HG02759 (cell line): Measurements from ENCODE around the gene SHC3.

Experiments
- ATAC-seq: cut with Tn5 transposase; IDR thresholded peaks from one replicate; pipeline ENCODE4 v1.9.1; 2021; ENCODE audit warnings: mild to moderate bottlenecking, moderate library complexity; ENCODE audit not compliant: unreplicated experiment

Gene SHC3

DNA sequence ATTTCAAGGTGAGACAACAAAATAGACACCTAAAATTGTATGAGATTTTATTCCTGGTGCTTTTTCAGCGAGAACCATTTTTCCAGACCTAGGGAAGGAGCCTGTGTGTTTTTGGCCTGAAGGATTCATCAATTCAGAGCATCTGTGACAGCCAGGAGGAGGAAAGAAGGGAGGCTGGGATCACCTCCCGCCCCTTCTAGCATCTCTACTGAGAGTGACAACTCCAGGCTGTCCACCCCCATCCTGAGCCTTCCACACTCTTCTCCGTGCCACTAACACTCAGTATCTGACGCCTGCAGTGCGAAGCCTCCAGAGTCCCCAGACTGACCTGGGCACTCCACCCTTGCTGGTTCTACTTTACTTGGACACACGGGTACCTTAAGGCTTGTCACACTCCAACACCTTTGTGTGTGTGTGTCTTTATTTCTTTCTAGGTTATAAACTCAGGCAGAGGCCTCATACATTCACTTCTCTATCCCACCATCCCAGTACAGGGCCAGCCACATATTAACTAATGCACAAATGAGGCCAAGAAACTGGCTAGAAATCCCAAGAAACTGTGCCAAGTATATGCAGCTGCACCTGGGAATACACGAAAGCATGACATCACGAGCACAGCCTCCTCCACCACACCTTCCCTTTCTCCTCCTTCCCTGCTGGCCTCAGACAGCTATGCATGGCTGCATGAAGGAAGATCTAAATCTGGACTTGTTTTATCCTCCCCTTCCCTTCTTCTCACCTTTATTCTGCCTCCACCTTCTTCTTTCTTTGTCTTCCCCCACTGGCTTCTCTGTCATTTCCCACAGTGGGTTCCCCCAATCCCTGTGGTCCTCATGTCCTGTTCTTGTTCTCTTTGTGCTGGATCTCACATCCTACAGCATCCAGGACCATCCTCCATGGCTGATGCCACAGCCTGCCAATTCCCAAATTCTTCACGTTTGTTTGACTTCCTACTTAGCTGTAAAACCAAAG is 171.3 kb downstream of the SHC3 start:
- ATAC-seq = no peak

DNA sequence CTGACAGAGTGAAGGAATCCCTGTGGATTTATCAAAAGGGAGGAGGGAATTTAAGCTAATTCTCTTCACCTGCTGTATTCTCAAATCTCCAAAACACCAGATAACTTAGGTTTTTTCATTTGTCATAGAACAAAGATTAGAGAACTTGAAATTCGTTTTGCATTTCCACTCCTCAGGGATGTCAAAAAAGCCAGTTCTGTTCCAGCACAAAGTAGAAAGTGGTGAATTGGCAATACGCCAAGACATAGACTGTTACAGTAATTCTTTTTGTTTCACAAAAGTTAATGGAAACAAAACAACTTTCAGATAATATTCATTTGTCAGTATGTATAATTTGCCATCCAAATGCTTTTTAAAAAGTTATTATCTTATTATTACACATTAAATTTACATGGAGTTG is 172.4 kb downstream of the SHC3 start:
- no peak for ATAC-seq

DNA sequence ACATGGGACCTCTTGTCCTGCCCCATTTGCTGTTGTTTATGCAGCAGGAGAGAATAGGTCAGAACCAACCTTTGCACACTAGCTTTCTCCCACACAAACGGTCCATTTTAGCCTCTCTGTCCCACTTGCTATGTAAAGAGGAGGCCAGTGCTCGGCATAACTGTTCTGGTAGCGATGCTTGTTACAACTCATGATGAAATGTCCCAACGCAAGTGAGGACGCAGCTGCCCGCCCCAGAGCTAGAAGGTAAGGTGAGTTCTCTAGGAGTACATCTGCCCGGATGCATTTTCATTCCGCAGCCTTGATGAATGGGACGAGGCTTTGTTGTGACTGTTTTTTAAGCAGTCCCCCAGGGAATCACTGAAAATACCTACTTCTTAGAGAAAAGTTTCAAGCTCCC is 173.3 kb downstream of the SHC3 start:
- ATAC-seq = no peak

DNA sequence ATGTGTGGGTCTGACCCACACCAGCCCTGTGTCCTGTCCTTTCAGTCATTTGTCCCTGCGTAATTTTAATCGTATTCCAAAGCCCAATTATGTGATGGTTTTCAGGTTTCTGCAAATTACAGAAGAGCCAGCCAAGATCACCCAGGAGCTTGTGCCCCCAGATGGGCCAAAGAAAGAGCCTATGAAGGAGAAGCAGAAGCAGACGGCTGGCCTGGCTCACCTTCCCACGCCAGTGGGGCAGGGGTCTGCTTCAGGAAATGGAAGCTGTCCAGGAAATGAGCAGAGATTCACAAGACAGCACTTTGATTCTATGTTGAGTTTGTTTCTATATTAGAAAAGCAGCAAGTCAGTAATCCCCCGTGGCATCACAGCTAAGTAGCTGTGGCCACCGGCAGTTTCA is 175.6 kb downstream of the SHC3 start:
- no peak for ATAC-seq

DNA sequence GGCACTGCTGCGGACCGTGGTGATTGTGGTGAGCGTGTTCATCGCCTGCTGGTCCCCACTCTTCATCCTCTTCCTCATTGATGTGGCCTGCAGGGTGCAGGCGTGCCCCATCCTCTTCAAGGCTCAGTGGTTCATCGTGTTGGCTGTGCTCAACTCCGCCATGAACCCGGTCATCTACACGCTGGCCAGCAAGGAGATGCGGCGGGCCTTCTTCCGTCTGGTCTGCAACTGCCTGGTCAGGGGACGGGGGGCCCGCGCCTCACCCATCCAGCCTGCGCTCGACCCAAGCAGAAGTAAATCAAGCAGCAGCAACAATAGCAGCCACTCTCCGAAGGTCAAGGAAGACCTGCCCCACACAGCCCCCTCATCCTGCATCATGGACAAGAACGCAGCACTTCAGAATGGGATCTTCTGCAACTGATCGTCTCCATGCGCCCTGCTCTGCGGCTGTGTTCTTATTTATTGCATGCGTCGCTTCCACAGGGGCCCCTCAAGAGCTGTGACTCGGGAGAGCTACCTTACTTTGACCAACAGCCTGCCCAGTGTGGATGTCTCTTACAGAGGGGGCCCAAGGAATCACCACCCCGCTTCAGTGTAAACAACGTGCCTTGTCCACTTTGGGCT is 176.6 kb downstream of the SHC3 start:
- ATAC-seq = no peak

DNA sequence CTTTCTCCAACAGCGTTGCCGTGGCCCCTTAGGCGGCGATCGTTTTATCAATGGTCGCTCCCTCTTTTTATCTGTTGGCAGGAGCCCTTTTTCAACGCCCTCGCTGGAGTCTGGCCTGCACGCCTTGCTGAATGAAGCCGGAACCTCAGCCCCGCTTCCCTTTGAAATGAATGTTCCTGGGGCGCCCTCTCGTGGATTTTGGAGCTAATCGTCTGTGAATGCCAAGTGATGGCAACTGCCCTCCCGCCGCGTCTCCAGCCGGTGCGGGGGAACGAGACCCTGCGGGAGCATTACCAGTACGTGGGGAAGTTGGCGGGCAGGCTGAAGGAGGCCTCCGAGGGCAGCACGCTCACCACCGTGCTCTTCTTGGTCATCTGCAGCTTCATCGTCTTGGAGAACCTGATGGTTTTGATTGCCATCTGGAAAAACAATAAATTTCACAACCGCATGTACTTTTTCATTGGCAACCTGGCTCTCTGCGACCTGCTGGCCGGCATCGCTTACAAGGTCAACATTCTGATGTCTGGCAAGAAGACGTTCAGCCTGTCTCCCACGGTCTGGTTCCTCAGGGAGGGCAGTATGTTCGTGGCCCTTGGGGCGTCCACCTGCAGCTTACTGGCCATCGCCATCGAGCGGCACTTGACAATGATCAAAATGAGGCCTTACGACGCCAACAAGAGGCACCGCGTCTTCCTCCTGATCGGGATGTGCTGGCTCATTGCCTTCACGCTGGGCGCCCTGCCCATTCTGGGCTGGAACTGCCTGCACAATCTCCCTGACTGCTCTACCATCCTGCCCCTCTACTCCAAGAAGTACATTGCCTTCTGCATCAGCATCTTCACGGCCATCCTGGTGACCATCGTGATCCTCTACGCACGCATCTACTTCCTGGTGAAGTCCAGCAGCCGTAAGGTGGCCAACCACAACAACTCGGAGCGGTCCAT is 177.4 kb downstream of the SHC3 start:
- ATAC-seq = peak; percentile 79

DNA sequence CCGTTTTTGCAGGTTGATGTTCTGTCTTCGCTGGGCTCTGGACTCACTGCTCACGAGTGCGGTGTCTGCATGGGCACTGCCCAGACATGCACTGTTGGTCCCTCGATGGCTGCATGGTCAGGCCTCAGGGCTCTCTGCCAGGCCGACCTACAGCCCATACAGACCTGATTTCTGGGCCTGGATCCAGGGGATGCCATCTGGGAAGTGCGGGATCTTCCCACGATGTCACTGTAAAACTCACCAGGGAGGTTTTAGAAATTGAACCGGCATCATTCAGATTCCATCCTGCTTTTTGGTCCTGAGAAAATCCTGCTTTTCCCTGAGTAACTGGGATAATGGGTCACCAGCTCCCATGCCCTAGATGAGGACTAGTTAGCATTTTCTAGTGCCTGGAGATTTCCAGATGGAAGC is 178.2 kb downstream of the SHC3 start:
- ATAC-seq = no peak

DNA sequence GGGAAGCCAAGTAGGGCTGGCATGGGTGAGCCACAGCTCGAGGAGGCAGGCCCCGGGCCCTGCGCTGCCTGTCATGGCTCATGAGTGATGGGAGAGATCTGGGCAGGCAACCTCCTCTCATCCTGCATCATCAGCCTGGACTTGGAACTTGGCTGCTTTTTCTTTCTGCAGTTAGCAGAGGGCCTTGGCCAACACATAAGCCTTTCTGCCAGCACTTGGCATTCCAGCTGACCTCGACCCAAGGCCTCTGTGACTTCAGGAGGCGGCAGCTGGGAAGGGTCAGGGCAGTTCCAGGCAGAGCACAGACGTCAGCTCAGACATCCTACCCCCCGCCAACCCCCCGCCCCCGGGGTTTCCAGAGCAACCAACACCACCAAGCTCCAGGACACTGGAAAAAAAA is 179.7 kb downstream of the SHC3 start:
- ATAC-seq = no peak

DNA sequence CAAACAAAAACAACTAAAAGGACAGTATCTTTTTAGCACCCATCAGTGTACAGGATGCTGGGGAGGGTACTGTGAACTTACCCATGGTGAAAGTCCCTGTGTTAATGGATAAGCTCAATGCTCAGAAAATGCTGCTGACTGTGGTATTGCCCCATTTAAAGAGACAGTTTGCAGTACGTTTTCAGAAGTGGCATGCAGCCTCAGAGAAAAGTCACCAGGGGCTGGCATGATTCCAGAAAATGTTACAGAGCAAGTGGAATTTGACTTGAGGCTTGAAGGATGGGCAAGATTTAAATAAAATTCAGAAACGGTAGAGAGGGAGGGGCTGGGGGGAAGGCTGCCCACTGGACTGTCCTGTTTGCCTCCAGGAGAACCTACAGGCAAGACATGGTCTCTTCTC is 180.1 kb downstream of the SHC3 start:
- ATAC-seq = no peak

DNA sequence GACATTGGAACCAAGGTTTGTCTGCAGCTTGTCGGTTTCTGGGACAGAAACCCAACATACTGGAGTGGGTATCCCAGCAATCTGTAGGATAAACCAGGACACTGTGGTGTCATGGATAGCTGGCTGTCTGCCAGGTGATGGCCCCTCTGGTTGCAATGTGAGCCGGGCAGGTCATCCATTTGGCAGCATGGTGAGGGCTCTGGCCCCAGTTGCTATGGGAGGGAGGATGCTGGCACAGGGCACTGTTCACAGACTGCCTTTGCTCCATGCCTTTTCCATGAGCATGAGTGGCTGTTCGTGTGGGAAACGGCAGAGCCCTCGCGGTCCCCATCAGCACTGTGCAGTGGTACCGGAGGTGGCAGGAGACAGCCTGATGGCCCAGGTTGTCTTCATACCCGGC is 181.0 kb downstream of the SHC3 start:
- no peak for ATAC-seq

DNA sequence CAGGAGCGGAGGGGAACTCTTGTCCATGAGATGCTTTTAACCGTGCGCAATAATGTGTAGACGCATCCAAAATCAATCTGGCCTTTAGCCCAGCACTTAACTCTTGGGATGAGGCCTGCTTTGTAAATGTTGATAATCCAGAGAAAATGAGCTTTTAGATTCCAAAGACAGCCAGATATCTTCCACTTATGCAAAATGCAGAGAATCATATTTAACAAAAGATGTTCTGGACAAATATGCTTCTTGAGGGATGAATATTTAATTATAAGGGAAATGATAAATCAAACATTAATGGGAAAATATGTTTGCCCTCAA is 181.7 kb downstream of the SHC3 start:
- ATAC-seq = no peak

DNA sequence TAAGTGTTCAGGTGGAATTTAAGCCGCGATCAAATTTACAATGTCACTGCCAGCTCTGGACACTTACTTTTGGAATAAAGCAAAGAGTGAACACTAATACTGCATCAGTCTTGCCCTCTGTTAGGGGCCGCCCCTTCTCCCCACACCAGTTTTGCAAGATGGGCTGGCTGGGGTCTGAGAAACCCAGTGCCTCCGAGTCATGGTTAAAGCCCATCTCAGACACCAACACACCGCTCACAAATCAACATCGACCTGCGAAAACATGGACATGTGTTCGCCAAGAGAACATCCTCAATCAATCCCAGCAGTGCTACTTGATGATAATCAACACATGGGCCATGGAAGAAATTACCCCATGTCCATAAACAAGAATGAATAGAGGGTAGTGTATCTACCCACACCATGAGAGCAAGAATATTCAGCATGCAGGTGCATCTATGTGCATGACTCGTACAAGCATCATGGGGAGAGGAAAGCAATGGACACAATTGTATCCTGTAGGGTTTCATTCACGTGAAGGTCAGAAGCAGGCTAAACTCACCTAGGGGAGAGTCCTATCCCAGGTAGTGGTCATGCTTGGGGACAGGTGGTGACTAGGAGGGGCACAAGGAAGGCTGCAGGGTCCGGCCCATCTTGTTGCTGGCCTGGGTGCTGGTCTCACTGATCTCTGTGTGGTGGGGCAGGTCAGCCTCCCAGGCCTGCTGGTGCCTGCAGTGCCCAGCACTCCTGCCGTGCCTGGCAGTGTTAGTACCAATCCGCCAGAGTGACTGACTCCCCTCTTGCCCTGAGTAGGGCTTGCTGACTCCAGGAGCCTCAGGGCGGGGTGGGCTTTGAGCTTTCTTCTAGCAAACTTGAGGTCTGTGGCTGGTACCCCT is 182.3 kb downstream of the SHC3 start:
- no peak for ATAC-seq

DNA sequence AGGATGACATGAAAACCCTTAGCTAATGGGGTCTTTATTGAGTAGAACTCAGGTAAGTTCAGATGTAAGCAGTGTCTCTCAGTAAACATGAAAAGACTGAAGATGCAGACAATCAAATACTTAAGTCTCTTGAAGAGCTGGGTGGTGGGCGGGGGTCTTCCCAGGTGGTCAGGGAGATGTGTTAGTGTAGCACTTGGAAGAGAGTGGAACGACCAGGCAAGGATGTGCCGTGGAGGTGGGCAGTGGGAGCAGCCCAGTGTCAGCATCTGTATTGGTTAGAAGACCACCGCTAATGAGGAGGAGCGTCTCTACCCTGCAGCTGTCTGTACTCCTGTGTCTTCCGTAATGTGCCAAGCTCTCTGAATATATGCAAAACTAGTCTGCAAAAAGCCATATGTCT is 183.0 kb downstream of the SHC3 start:
- no peak for ATAC-seq

DNA sequence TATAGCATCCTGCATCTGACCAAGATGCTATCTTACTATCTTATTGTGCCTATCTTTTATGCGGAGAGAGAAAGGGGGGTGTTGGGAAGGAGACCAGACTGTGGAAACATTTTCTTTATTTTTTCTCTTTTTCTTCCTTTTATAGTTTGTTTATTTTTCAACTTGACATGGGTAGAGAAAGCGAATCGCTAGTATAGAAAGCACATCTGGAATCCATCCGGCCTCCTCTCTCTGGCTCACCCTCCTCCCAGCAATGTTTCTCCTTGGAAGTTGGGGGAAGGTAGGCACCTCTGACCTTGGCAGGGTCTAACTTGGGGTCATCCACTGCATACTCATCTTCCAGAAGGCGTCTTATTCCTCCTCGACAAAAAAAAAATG is 183.4 kb downstream of the SHC3 start:
- no peak for ATAC-seq

DNA sequence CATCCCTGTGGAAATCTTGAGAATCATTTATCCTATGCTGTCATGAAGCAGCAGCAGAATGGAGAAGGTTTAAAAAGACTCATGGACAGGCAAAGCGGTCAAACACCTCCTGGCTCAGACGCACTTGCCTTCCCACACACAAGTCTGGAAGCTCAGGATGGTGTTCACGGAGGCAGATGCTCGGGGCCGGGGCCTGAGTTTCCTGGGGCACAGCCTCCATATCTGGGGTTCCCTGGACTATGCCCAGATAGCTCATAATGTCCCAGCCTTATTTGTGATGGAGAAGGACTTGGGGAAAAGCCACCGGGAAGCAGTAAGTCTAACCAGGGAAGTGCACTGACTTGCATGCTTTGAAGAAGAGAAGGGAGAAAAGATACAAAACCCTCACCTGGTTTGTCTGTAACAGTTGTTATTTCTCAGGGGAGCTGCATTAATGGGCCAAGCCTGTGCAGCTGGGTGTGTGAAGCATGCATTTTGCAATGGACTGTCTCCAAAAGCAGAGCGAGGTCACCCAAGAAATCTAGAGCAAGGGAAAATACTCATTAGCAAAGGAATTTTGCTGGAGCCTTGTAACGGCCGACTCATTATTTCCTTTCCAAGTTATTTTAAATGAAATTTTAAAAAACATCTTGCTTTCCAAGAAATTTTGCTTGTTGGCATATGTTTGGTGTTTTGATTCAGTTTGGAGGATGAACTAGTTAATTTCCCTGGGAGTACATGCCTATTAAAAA is 184.0 kb downstream of the SHC3 start:
- no peak for ATAC-seq

DNA sequence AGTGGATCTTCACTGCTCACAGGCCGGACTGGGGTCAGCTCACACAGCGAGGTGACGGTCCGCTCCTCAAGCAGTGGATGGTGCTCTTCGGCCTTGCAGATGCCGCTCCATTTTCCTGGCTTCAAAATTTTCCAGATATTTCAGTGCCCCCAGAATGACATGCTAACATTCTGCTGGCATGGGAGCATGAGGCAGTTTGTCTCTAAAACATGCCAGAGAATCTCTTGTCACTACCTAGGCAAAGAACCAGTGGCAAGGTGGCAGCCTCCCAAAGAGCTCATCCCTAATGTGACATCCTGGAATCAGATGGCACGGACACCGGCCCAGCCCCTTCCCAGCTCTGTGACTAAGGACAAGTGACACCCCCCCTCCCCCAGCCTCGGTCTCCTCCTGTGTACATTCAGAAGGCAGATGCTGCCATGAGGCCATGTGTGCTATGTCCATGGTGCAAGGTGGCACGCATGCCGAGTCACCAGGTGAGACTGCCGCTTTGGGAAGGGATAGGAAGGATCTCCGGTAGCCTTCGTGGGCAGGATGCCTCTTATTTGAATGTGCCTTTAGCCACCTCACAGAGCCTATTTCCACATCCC is 184.7 kb downstream of the SHC3 start:
- ATAC-seq = no peak

DNA sequence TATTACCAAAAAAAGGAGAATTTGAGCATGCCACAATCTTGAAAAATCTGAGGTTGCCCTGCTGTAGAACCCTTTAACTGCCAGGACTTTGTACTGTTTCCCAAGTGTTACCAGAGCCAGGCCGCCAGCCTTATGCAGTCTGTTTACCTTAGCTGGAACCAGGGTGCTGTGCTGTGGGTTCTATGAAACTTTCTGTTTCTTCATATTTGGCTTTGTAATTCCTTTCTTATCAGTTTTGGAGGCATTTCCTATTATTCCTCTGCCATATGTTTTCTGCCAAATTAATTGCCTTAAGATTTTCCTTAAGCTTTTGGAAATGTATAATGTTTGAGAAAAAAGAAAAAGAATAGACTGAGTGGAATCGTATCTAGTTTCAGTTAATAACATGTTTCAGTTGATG is 185.3 kb downstream of the SHC3 start:
- no peak for ATAC-seq

DNA sequence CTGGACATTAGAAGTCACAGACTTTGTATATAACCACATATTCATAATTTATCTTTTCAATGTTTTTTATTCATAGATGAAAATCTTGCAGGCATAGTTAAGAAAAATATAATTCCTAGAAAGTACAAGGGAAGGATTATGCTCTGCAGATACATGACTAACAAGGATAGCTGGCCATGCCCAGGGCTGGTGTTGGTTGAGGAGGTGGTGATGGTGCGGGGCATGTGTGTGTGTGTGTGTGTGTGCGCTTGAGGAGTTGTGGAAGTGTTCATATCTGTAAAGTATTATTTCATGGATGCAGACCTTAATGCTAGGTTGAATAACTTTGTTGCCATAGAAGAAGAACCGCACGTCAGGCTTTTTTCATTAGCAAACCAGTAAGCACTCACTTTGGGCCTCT is 186.1 kb downstream of the SHC3 start:
- ATAC-seq = no peak
